ENCODE results near the gene NIPSNAP2. TPM values are rescaled to one million over a fixed set of nuclear protein-coding genes. Genes with fewer than 3 reads are reported as not detected.
"Not testable (repeated sequence)": the region's sequence is repeated elsewhere in the genome, so short reads cannot be mapped to it uniquely, and the experiment has no call there.

NIPSNAP2 gene
- total RNA-seq, 2 donors from 2014 or later = 32.2 to 67.5 TPM

- no peak for TF ChIP-seq CTCF (IDR thresholded peaks at IDR 0.05)
- intact Hi-C loops (cut with DNase I) = no loop called here
- Histone ChIP-seq H3K4me3 (no peak overlapping the region), H3K36me3 (no peaks in the 10 kb centered on the region), H3K27ac (no peak overlapping the region), H3K4me1 (no peaks in the 10 kb centered on the region), H3K9me3 (no peaks in the 10 kb centered on the region), H3K9ac (ENCODE audit: low read depth in 2 of 2, low read length in 2 of 2) (peak overlapping the region in 1 of 2 donors; percentile 12), H3K27me3 (no peaks in the 10 kb centered on the region)
- DNase-seq = no peak
Observed at GRCh38 chr7:56040730-56041129, 76.3 kb downstream of the NIPSNAP2 start.

- H3K9me3 ChIP-seq; H3K4me1 ChIP-seq; H3K36me3 ChIP-seq; H3K27ac ChIP-seq; H3K9ac ChIP-seq (ENCODE audit: low read depth in 2 of 2, low read length in 2 of 2); H3K27me3 ChIP-seq; intact Hi-C loops (cut with DNase I); DNase-seq; H3K4me3 ChIP-seq: not testable (repeated sequence)
Observed at GRCh38 chr7:56045758-56046157, 81.4 kb downstream of the NIPSNAP2 start.

- intact Hi-C loops (cut with DNase I) = no loop called here
- H3K27me3 ChIP-seq = no peaks in the 10 kb centered on the region
- peaks cover 3% of the 10 kb centered on the region for H3K4me1 ChIP-seq
- DNase-seq = peak; percentile 20
- H3K36me3 ChIP-seq = no peaks in the 10 kb centered on the region
- peak overlapping the region; percentile 55 for H3K27ac ChIP-seq
- no peak for TF ChIP-seq CTCF (IDR thresholded peaks at IDR 0.05)
- no peak overlapping the region for H3K4me3 ChIP-seq
- no peaks in the 10 kb centered on the region for H3K9me3 ChIP-seq
- H3K9ac ChIP-seq (ENCODE audit: low read depth in 2 of 2, low read length in 2 of 2) = no peak overlapping the region
Observed at GRCh38 chr7:56046721-56047445, 82.5 kb downstream of the NIPSNAP2 start.

GRCh38 chr7:56047446-56048116 is 83.2 kb downstream of the NIPSNAP2 start:
- H3K9me3 ChIP-seq; H3K4me3 ChIP-seq; H3K27me3 ChIP-seq; intact Hi-C loops (cut with DNase I); DNase-seq; H3K9ac ChIP-seq (ENCODE audit: low read depth in 2 of 2, low read length in 2 of 2); H3K4me1 ChIP-seq; H3K36me3 ChIP-seq: not testable (repeated sequence)
- H3K27ac ChIP-seq = peak overlapping the region; percentile 55

- H3K4me3 ChIP-seq = no peak overlapping the region
- H3K27me3 ChIP-seq = no peaks in the 10 kb centered on the region
- no peak overlapping the region for H3K27ac ChIP-seq
- intact Hi-C loops (cut with DNase I) = no loop called here
- peaks cover 9% of the 10 kb centered on the region for H3K4me1 ChIP-seq
- no peaks in the 10 kb centered on the region for H3K9me3 ChIP-seq
- H3K9ac ChIP-seq (ENCODE audit: low read depth in 2 of 2, low read length in 2 of 2) = no peak overlapping the region
- DNase-seq = no peak
- no peaks in the 10 kb centered on the region for H3K36me3 ChIP-seq
- no peak for TF ChIP-seq CTCF (IDR thresholded peaks at IDR 0.05)
Observed at GRCh38 chr7:56048245-56048644, 83.9 kb downstream of the NIPSNAP2 start.

GRCh38 chr7:56048763-56049162 is 84.4 kb downstream of the NIPSNAP2 start:
- peak; percentile 79 for DNase-seq
- H3K4me1 ChIP-seq; H3K9me3 ChIP-seq; H3K27ac ChIP-seq; H3K4me3 ChIP-seq; H3K27me3 ChIP-seq; H3K9ac ChIP-seq (ENCODE audit: low read depth in 2 of 2, low read length in 2 of 2); intact Hi-C loops (cut with DNase I); H3K36me3 ChIP-seq: not testable (repeated sequence)

Other genes starting within 250 kb of the NIPSNAP2 start
- not detected for gene SEPTIN14, start 101.8 kb upstream of the NIPSNAP2 start, total RNA-seq
- 1 to 10 TPM; 1.4 to 1.5 TPM for gene ZNF713, start 77.1 kb upstream of the NIPSNAP2 start, total RNA-seq
- 10 to 100 TPM; 10.4 to 19.3 TPM for gene MRPS17, start 12.7 kb upstream of the NIPSNAP2 start, total RNA-seq
- 10 to 100 TPM in 1 of 2 donors, 1 to 10 TPM in 1; 7.5 to 23.4 TPM for gene PSPH, start 86.9 kb downstream of the NIPSNAP2 start, total RNA-seq
- 100 to 1,000 TPM in 1 of 2 donors, 10 to 100 TPM in 1; 77.8 to 146 TPM for gene CCT6A, start 87.2 kb downstream of the NIPSNAP2 start, total RNA-seq
- 100 to 1,000 TPM in 1 of 2 donors, 10 to 100 TPM in 1; 90.7 to 103 TPM for gene SUMF2, start 99.7 kb downstream of the NIPSNAP2 start, total RNA-seq
- 1 to 10 TPM; 1.1 to 1.7 TPM for gene PHKG1, start 128.4 kb downstream of the NIPSNAP2 start, total RNA-seq
- gene CHCHD2, start 141.9 kb downstream of the NIPSNAP2 start, total RNA-seq = 100 to 1,000 TPM; 338 to 580 TPM
- gene NUPR2, start 151.8 kb downstream of the NIPSNAP2 start, total RNA-seq = 1 to 10 TPM; 1.3 to 2.5 TPM

All from colonic mucosa (tissue), 4 donors.